Smooth muscle cell (in vitro differentiated cells): ENCODE data around the gene KNG1. TPM values are rescaled to one million over a fixed set of nuclear protein-coding genes. Genes with fewer than 3 reads are reported as not detected.

Experiments
- DNase-seq: peaks from one replicate; lab custom pipeline; 2025; ENCODE audit not compliant: unreplicated experiment; lab: John Stamatoyannopoulos, UW
- H2AFZ ChIP-seq: fragments of 200-600 bp; sonication (generic); 2 replicates; pipeline ENCODE4 v1.6.0; 2016; ENCODE audit warnings: antibody characterized with exemption, low read depth, mild to moderate bottlenecking
- H3F3A ChIP-seq: fragments of 200-600 bp; sonication (generic); 2 replicates; pipeline ENCODE4 v1.6.0; 2017; ENCODE audit warnings: antibody characterized with exemption, low read depth
- H3K27ac ChIP-seq: fragments of 200-600 bp; sonication (generic); 2 replicates; pipeline ENCODE4 v1.5.1; 2016; ENCODE audit warnings: low read depth, mild to moderate bottlenecking
- H3K27me3 ChIP-seq: fragments of 200-600 bp; sonication (generic); 2 replicates; pipeline ENCODE4 v1.6.1; 2016; ENCODE audit warnings: low read depth, mild to moderate bottlenecking
- H3K36me3 ChIP-seq: fragments of 200-600 bp; sonication (generic); 2 replicates; pipeline ENCODE4 v1.5.1; 2016; ENCODE audit warnings: low read depth
- H3K4me1 ChIP-seq: fragments of 200-600 bp; sonication (generic); 2 replicates; pipeline ENCODE4 v1.5.1; 2016; ENCODE audit warnings: low read depth
- H3K4me2 ChIP-seq: fragments of 200-600 bp; sonication (generic); 2 replicates; pipeline ENCODE4 v1.6.0; 2016; ENCODE audit warnings: mild to moderate bottlenecking
- H3K4me3 ChIP-seq: fragments of 200-600 bp; sonication (generic); 2 replicates; pipeline ENCODE4 v1.5.1; 2016; ENCODE audit warnings: mild to moderate bottlenecking
- H3K79me2 ChIP-seq: fragments of 200-600 bp; sonication (generic); 2 replicates; pipeline ENCODE4 v1.6.0; 2016; ENCODE audit warnings: low read depth, mild to moderate bottlenecking
- H3K9ac ChIP-seq: fragments of 200-600 bp; sonication (generic); 2 replicates; pipeline ENCODE4 v1.6.0; 2016; ENCODE audit warnings: low read depth
- H3K9me3 ChIP-seq: fragments of 200-600 bp; sonication (generic); replicated peaks from 2 replicates; pipeline ENCODE4 v1.5.1; 2016; ENCODE audit warnings: low read depth
- H4K20me1 ChIP-seq: fragments of 200-600 bp; sonication (generic); 2 replicates; pipeline ENCODE4 v1.6.0; 2016; ENCODE audit warnings: low read depth
- CTCF ChIP-seq: fragments of 200-600 bp; sonication (generic); IDR thresholded peaks from 2 replicates; pipeline ENCODE4 v1.5.1; 2017; ENCODE audit warnings: borderline replicate concordance, mild to moderate bottlenecking, antibody characterized with exemption; ENCODE audit not compliant: insufficient read depth, poor library complexity, severe bottlenecking
- WGBS: methylation state at CpG from one replicate; pipeline ENCODE4 v1.1.7; 2016; ENCODE audit warnings: low lambda C conversion rate; 5-methylcytosine and 5-hydroxymethylcytosine counted together
- polyA plus RNA-seq: library from polyadenylated mRNA; unstranded; fragments of >200 nt; fragmentation: Nextera tagmentation; extraction: Ambion mirVana; gene quantifications from 2 replicates; pipeline ENCODE4 v1.2.1, GENCODE V29; 2016
- total RNA-seq: library from RNA; depleted of rRNA; stranded (reverse); fragments of >200 nt; gene quantifications from 2 replicates; pipeline ENCODE4 v1.2.3, GENCODE V29; 2014

The KNG1 gene
- total and polyA plus RNA-seq, 2 experiments from 2014 or later: not detected

DNA sequence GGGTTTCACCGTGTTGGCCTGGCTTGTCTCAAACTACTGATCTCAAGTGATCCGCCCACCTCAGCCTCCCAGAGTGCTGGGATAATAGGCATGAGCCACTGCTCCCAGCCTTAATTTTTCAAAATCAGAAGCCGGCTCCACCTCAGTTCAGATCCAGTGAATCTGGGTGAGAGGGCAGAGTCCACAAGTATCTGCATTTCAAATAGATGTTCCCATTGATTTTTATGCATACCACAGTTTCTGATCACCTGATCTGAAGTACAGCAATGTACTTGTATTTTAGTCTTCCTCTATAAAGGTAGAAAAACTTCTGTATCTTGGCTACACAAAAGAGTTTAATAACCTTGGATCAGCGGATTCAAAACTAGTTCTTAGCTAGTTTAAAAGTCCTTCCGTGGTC, 62.0 kb downstream of the KNG1 start:
- no peak for TF ChIP-seq CTCF
- no peaks in the 10 kb centered on the region for H3K27me3 ChIP-seq
- no peak overlapping the region for H3K9ac ChIP-seq
- peaks cover 7% of the 10 kb centered on the region for H3K4me1 ChIP-seq
- no peak overlapping the region for H3K4me2 ChIP-seq
- H4K20me1 ChIP-seq: peaks cover 6% of the 10 kb centered on the region
- no peak overlapping the region for H2AFZ ChIP-seq
- no peaks in the 10 kb centered on the region for H3K36me3 ChIP-seq
- H3K79me2 ChIP-seq: peaks cover 8% of the 10 kb centered on the region
- 80% methylated on average over 5 of the region's 5 CpGs for WGBS
- H3K4me3 ChIP-seq: no peak overlapping the region
- DNase-seq: no peak
- H3F3A ChIP-seq: peaks cover under 1% of the 10 kb centered on the region
- H3K9me3 ChIP-seq: no peaks in the 10 kb centered on the region
- H3K27ac ChIP-seq: no peak overlapping the region

GRCh38 chr3:186782542-186783057, 65.4 kb downstream of the KNG1 start:
- 4% methylated on average over 21 of the region's 21 CpGs for WGBS
- peak overlapping the region; percentile 91 for H3K4me2 ChIP-seq

DNA sequence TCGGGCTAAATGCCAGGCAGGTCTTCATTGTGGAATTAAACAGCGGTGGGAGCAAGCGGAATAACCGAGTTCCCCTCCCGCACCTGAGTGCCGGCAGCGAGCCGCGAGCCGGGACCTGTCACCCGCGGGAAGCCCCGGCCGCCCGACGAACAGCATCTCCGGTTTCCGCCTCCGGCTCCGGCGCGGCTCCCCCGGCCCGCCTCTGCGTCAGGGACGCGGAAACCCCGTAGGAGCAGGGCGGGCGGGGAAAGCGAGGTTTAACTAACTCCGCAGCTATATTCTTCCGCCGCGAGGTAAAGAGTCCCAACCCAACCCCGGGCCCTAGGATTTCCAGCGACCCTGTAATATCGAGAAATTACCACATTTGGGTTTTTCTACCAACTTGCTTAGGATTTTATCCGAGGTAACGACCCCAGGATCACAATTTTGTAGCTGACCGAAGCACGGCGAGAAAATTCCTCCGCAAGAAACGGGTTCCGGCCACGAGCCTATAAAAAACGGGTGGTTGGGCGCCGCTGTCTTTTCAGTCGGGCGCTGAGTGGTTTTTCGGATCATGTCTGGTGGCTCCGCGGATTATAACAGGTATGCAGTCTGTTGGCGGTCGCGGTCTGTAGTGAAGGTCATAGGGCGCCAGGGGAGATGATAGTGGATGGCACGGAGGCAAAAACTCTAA, 66.0 kb downstream of the KNG1 start, which contains the start of gene EIF4A2:
Gene EIF4A2, plus strand, starts transcription at position 520 of the 673 bp plus-strand sequence. Its CDS starts 34 bp downstream, at position 554.
- Histone ChIP-seq H3K27me3 (no peaks in the 10 kb centered on the region), H3K9me3 (no peaks in the 10 kb centered on the region), H3K36me3 (peaks cover 10% of the 10 kb centered on the region), H3K4me3 (peak within 1 kb of the TSS; percentile 79), H2AFZ (peak within 1 kb of the TSS; percentile 92), H3F3A (peaks cover 41% of the 10 kb centered on the region), H3K4me2 (peak within 1 kb of the TSS; percentile 91), H3K27ac (peak within 1 kb of the TSS; percentile 99), H3K4me1 (peaks cover 36% of the 10 kb centered on the region), H3K9ac (peak within 1 kb of the TSS; percentile 99), H3K79me2 (peaks cover 40% of the 10 kb centered on the region), H4K20me1 (peaks cover 46% of the 10 kb centered on the region)
- DNase-seq: peak; percentile 81
- no peak for TF ChIP-seq CTCF
- WGBS: under 1% methylated on average over 56 of the region's 60 CpGs

More at GRCh38 chr3:186782542-186783057, 65.4 kb downstream of the KNG1 start:
- H3F3A ChIP-seq: peaks cover 35% of the 10 kb centered on the region
- peaks cover 40% of the 10 kb centered on the region for H3K79me2 ChIP-seq
- peak overlapping the region; percentile 79 for H3K4me3 ChIP-seq
- H3K9ac ChIP-seq: peak overlapping the region; percentile 99
- peak overlapping the region; percentile 99 for H3K27ac ChIP-seq
- H3K36me3 ChIP-seq: peaks cover 5% of the 10 kb centered on the region
- peaks cover 40% of the 10 kb centered on the region for H4K20me1 ChIP-seq
- H3K27me3 ChIP-seq: no peaks in the 10 kb centered on the region
- H3K4me1 ChIP-seq: peaks cover 33% of the 10 kb centered on the region
- H2AFZ ChIP-seq: peak overlapping the region; percentile 92
- H3K9me3 ChIP-seq: no peaks in the 10 kb centered on the region
- TF ChIP-seq CTCF: no peak
- no peak for DNase-seq
